Astrocyte (in vitro differentiated cells and primary cell): Measurements from ENCODE around the gene ERC1. TPM values are rescaled to one million over a fixed set of nuclear protein-coding genes. Genes with fewer than 3 reads are reported as not detected.

Source experiments
- DNase-seq: peaks from one replicate; pipeline ENCODE4 v3.0.0-alpha.2; 2010; ENCODE audit warnings: low read depth
- FAIRE-seq: peaks from 2 replicates; lab custom pipeline; 2011; peaks lifted over from hg19 to GRCh38; lab: Jason Lieb, UNC
- H2AFZ ChIP-seq: 2 replicates; pipeline ENCODE4 v1.6.0; 2012; ENCODE audit warnings: low read depth, low read length, inconsistent platforms
- H3K27ac ChIP-seq: 2 replicates; pipeline ENCODE4 v1.5.1; 2011; ENCODE audit warnings: low read depth, low read length, inconsistent platforms
- H3K27me3 ChIP-seq: 2 replicates; pipeline ENCODE4 v1.6.0; 2011; ENCODE audit warnings: low read length, inconsistent platforms; ENCODE audit not compliant: insufficient read depth
- H3K36me3 ChIP-seq: 2 replicates; pipeline ENCODE4 v1.5.1; 2011; ENCODE audit warnings: low read length, inconsistent platforms; ENCODE audit not compliant: insufficient read depth
- H3K4me1 ChIP-seq: 2 replicates; pipeline ENCODE4 v1.5.1; 2011; ENCODE audit warnings: low read length, inconsistent platforms; ENCODE audit not compliant: insufficient read depth
- H3K4me2 ChIP-seq: 2 replicates; pipeline ENCODE4 v1.6.0; 2012; ENCODE audit warnings: low read length, inconsistent platforms
- H3K4me3 ChIP-seq: 2 replicates; pipeline ENCODE4 v1.5.1; 2011; ENCODE audit warnings: low read depth, mild to moderate bottlenecking, low read length, inconsistent platforms; ENCODE audit not compliant: insufficient read depth
- H3K79me2 ChIP-seq: 2 replicates; pipeline ENCODE4 v1.6.0; 2012; ENCODE audit warnings: mild to moderate bottlenecking, low read length, inconsistent platforms; ENCODE audit not compliant: insufficient read depth
- H3K9ac ChIP-seq: 2 replicates; pipeline ENCODE4 v1.6.0; 2012; ENCODE audit warnings: mild to moderate bottlenecking, low read length, inconsistent platforms
- H3K9me3 ChIP-seq: 2 replicates; pipeline ENCODE4 v1.5.1; 2012; ENCODE audit warnings: low read depth, mild to moderate bottlenecking, low read length, inconsistent platforms; ENCODE audit not compliant: insufficient read depth
- H4K20me1 ChIP-seq: 2 replicates; pipeline ENCODE4 v1.6.0; 2012; ENCODE audit warnings: low read length, inconsistent platforms; ENCODE audit not compliant: insufficient read depth
- H3K27ac Mint-ChIP-seq: one replicate; pipeline ENCODE4 v1.8.0; 2021; ENCODE audit warnings: mild to moderate bottlenecking, mixed read lengths; ENCODE audit not compliant: unreplicated experiment
- H3K27me3 Mint-ChIP-seq: one replicate; pipeline ENCODE4 v1.8.0; 2021; ENCODE audit warnings: low read depth, mixed read lengths; ENCODE audit not compliant: unreplicated experiment
- H3K36me3 Mint-ChIP-seq: one replicate; pipeline ENCODE4 v1.8.0; 2021; ENCODE audit warnings: low read depth, mixed read lengths; ENCODE audit not compliant: unreplicated experiment
- H3K4me1 Mint-ChIP-seq: one replicate; pipeline ENCODE4 v1.8.0; 2021; ENCODE audit warnings: low read depth, mixed read lengths; ENCODE audit not compliant: unreplicated experiment
- H3K4me3 Mint-ChIP-seq: one replicate; pipeline ENCODE4 v1.8.0; 2021; ENCODE audit warnings: mild to moderate bottlenecking, moderate library complexity, mixed read lengths; ENCODE audit not compliant: unreplicated experiment
- H3K9me3 Mint-ChIP-seq: one replicate; pipeline ENCODE4 v1.8.0; 2021; ENCODE audit warnings: mild to moderate bottlenecking, mixed read lengths; ENCODE audit not compliant: unreplicated experiment
- CTCF ChIP-seq: IDR thresholded peaks from 2 replicates; pipeline ENCODE4 v1.5.1; 2011; ENCODE audit warnings: low read depth, mild to moderate bottlenecking, inconsistent platforms, low read length, moderate library complexity; ENCODE audit not compliant: insufficient read depth
- EZH2 ChIP-seq: IDR thresholded peaks from 2 replicates; pipeline ENCODE4 v1.6.1; 2012; ENCODE audit warnings: mild to moderate bottlenecking, low read length, inconsistent platforms; ENCODE audit not compliant: insufficient read depth
- total RNA-seq: library from RNA; stranded (reverse); gene quantifications from 2 replicates; pipeline ENCODE4 v1.2.1, GENCODE V29; 2021

The ERC1 gene
- total RNA-seq, 1 donor from 2014 or later = 67.1 TPM

DNA sequence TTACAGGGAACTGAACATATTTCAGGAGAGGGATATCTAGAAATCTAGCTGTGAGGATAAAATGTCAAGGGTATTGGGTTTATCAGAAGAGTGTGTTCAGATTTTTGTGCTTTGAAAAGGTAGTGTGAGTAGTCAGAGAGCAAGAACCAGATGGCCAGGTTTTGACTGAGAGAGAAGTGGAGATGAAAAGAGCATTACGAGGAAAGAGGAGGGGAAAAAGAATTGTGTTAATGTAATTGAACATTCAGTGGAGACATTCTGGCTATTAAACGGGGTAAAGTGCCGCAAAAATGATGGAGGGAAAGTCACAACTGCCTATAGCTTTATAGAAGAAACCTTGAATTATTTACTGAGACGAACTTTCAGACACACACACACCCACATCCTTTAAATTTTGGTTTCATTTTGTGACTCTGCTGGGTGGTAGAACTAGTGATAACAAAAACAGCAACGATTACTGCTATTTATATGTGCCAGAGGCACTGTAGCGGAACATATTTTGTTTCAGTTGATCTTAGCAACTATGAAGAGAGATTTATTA is 213.6 kb downstream of the ERC1 start:
- no peak overlapping the region for H3K27ac Mint-ChIP-seq
- no peaks in the 10 kb centered on the region for H4K20me1 ChIP-seq

DNA sequence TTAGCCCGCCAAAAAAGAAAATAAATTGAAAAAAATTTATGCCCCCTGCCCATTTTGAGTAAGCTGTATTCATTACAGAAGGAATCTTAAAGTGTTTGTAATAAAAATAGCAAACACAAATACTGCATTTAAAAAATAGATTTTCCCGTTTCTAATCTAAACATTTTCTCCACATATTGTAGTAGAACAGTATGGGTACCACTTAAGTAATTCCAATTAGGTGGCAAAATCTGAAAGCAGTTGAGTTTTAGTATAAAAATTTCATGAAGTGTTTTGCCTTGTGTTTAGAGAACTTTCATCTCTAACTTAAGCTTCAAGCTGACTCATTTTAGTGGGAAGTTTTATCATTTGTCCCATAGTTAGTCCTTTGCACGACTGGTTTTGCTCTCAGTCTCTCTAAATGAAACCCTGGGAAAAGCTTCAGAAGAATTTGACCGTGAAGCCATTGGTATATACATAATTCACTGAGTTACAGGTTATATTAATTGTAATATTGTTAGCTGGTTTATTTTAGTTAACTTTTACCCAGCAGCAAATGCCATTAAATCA is 214.6 kb downstream of the ERC1 start:
- no peak for TF ChIP-seq CTCF
- no peak for TF ChIP-seq EZH2
- no peaks in the 10 kb centered on the region for H3K36me3 Mint-ChIP-seq
- peaks cover 31% of the 10 kb centered on the region for H3K4me1 Mint-ChIP-seq
- Histone ChIP-seq H3K9ac (no peak overlapping the region), H2AFZ (no peak overlapping the region), H3K27ac (peak overlapping the region; percentile 21), H4K20me1 (no peaks in the 10 kb centered on the region), H3K4me2 (peak overlapping the region; percentile 3), H3K27me3 (no peaks in the 10 kb centered on the region), H3K4me1 (peaks cover 5% of the 10 kb centered on the region), H3K36me3 (no peaks in the 10 kb centered on the region), H3K9me3 (no peaks in the 10 kb centered on the region), H3K79me2 (no peaks in the 10 kb centered on the region), H3K4me3 (no peak overlapping the region)
- no peaks in the 10 kb centered on the region for H3K9me3 Mint-ChIP-seq
- peak; percentile 49 for DNase-seq
- no peaks in the 10 kb centered on the region for H3K27me3 Mint-ChIP-seq
- no peak overlapping the region for H3K4me3 Mint-ChIP-seq
- no peak overlapping the region for H3K27ac Mint-ChIP-seq
- peak; percentile 63 for FAIRE-seq

More for the DNA sequence above, 213.6 kb downstream of the ERC1 start:
- Histone ChIP-seq H3K36me3 (no peaks in the 10 kb centered on the region), H3K9me3 (no peaks in the 10 kb centered on the region), H3K4me1 (peaks cover 5% of the 10 kb centered on the region), H2AFZ (no peak overlapping the region), H3K4me3 (peak overlapping the region; percentile 52), H3K4me2 (peak overlapping the region; percentile 83), H3K27me3 (no peaks in the 10 kb centered on the region), H3K9ac (peak overlapping the region; percentile 72), H3K27ac (peak overlapping the region; percentile 48), H3K79me2 (no peaks in the 10 kb centered on the region)
- peak; percentile 67 for FAIRE-seq
- Mint-ChIP-seq H3K4me1 (peaks cover 31% of the 10 kb centered on the region), H3K4me3 (no peak overlapping the region), H3K36me3 (peaks cover 3% of the 10 kb centered on the region), H3K9me3 (no peaks in the 10 kb centered on the region), H3K27me3 (no peaks in the 10 kb centered on the region)
- DNase-seq = peak; percentile 27
- no peak for TF ChIP-seq CTCF
- TF ChIP-seq EZH2 = no peak

GRCh38 chr12:1206118-1206734 is 215.2 kb downstream of the ERC1 start:
- Mint-ChIP-seq H3K4me3 (peak overlapping the region; percentile 51), H3K9me3 (no peaks in the 10 kb centered on the region), H3K27me3 (no peaks in the 10 kb centered on the region), H3K27ac (peak overlapping the region; percentile 21), H3K36me3 (no peaks in the 10 kb centered on the region), H3K4me1 (peaks cover 31% of the 10 kb centered on the region)
- no peaks in the 10 kb centered on the region for H3K36me3 ChIP-seq
- no peaks in the 10 kb centered on the region for H3K79me2 ChIP-seq
- H3K27me3 ChIP-seq = no peaks in the 10 kb centered on the region
- FAIRE-seq (no peak), DNase-seq (no peak)
- H2AFZ ChIP-seq = no peak overlapping the region
- TF ChIP-seq EZH2 (no peak), CTCF (no peak)
- H3K9me3 ChIP-seq = no peaks in the 10 kb centered on the region
- peak overlapping the region; percentile 19 for H3K4me2 ChIP-seq
- H3K9ac ChIP-seq = no peak overlapping the region
- H3K27ac ChIP-seq = peak overlapping the region; percentile 21
- no peaks in the 10 kb centered on the region for H4K20me1 ChIP-seq
- H3K4me3 ChIP-seq = no peak overlapping the region
- peaks cover 5% of the 10 kb centered on the region for H3K4me1 ChIP-seq
